Panc1 (cell line): Measurements from ENCODE around the gene SGCB.
A peak's percentile ranks its signal among the peaks of the same experiment; 100 is the strongest.

Experiments
- POLR2AphosphoS5 ChIP-seq: IDR thresholded peaks from 2 replicates; pipeline ENCODE4 v1.6.1; 2012; ENCODE audit warnings: mild to moderate bottlenecking, low read depth, low read length, moderate library complexity
- TF ChIP-seq, protein P1 (sequence below): fragments of 450-650 bp; IDR thresholded peaks from 2 replicates; pipeline ENCODE4 v1.5.1; 2017; ENCODE audit warnings: mild to moderate bottlenecking
- TF ChIP-seq, protein P2 (sequence below), 2 experiments: IDR thresholded peaks; 2 replicates each; pipeline ENCODE4 v1.6.1; 2011 to 2012; ENCODE audit warnings: low read depth in 2 of 2, control low read depth in 1 of 2, low read length in 1 of 2, mild to moderate bottlenecking in 1 of 2, moderate library complexity in 1 of 2; ENCODE audit not compliant: insufficient read depth in 1 of 2

DNA sequence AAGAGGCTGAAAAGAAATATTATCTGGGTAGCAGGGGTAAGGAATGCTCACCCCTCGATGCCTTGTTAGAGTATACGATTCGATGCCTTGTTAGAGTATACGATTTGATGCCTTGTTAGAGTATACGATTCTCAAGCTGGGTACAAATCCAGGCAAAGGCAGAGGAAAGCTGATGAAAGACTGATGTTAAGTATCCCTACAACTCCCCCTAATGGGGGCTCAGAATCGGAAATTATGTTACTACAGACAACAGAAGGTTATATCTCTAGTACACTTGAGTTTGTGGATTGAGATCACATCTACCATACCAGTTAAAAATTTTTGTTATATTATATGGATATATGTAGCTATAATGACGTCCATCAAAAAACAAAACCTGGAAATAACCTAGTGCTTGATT lies 22.7 kb downstream of the SGCB start:
- TF ChIP-seq, protein P1, sequence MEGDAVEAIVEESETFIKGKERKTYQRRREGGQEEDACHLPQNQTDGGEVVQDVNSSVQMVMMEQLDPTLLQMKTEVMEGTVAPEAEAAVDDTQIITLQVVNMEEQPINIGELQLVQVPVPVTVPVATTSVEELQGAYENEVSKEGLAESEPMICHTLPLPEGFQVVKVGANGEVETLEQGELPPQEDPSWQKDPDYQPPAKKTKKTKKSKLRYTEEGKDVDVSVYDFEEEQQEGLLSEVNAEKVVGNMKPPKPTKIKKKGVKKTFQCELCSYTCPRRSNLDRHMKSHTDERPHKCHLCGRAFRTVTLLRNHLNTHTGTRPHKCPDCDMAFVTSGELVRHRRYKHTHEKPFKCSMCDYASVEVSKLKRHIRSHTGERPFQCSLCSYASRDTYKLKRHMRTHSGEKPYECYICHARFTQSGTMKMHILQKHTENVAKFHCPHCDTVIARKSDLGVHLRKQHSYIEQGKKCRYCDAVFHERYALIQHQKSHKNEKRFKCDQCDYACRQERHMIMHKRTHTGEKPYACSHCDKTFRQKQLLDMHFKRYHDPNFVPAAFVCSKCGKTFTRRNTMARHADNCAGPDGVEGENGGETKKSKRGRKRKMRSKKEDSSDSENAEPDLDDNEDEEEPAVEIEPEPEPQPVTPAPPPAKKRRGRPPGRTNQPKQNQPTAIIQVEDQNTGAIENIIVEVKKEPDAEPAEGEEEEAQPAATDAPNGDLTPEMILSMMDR, result peak; percentile 18; the same call in 1 of the 2 replicates
- TF ChIP-seq POLR2AphosphoS5, result no peak
- TF ChIP-seq, protein P2, sequence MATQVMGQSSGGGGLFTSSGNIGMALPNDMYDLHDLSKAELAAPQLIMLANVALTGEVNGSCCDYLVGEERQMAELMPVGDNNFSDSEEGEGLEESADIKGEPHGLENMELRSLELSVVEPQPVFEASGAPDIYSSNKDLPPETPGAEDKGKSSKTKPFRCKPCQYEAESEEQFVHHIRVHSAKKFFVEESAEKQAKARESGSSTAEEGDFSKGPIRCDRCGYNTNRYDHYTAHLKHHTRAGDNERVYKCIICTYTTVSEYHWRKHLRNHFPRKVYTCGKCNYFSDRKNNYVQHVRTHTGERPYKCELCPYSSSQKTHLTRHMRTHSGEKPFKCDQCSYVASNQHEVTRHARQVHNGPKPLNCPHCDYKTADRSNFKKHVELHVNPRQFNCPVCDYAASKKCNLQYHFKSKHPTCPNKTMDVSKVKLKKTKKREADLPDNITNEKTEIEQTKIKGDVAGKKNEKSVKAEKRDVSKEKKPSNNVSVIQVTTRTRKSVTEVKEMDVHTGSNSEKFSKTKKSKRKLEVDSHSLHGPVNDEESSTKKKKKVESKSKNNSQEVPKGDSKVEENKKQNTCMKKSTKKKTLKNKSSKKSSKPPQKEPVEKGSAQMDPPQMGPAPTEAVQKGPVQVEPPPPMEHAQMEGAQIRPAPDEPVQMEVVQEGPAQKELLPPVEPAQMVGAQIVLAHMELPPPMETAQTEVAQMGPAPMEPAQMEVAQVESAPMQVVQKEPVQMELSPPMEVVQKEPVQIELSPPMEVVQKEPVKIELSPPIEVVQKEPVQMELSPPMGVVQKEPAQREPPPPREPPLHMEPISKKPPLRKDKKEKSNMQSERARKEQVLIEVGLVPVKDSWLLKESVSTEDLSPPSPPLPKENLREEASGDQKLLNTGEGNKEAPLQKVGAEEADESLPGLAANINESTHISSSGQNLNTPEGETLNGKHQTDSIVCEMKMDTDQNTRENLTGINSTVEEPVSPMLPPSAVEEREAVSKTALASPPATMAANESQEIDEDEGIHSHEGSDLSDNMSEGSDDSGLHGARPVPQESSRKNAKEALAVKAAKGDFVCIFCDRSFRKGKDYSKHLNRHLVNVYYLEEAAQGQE (IDR thresholded peaks at IDR 0.05; ENCODE audit: insufficient read depth in 1 of 2, low read depth in 2 of 2, low read length in 1 of 2), result no peak
